ENCODE data around the gene SLC2A4RG. TPM values are rescaled to one million over a fixed set of nuclear protein-coding genes. Genes with fewer than 3 reads are reported as not detected.

SLC2A4RG gene, protein sequence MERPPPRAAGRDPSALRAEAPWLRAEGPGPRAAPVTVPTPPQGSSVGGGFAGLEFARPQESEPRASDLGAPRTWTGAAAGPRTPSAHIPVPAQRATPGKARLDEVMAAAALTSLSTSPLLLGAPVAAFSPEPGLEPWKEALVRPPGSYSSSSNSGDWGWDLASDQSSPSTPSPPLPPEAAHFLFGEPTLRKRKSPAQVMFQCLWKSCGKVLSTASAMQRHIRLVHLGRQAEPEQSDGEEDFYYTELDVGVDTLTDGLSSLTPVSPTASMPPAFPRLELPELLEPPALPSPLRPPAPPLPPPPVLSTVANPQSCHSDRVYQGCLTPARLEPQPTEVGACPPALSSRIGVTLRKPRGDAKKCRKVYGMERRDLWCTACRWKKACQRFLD
- total RNA-seq (2014; rRNA removed; shearing (Covaris generic)) = 88.0 and 97.9 TPM in 2 replicates

DNA sequence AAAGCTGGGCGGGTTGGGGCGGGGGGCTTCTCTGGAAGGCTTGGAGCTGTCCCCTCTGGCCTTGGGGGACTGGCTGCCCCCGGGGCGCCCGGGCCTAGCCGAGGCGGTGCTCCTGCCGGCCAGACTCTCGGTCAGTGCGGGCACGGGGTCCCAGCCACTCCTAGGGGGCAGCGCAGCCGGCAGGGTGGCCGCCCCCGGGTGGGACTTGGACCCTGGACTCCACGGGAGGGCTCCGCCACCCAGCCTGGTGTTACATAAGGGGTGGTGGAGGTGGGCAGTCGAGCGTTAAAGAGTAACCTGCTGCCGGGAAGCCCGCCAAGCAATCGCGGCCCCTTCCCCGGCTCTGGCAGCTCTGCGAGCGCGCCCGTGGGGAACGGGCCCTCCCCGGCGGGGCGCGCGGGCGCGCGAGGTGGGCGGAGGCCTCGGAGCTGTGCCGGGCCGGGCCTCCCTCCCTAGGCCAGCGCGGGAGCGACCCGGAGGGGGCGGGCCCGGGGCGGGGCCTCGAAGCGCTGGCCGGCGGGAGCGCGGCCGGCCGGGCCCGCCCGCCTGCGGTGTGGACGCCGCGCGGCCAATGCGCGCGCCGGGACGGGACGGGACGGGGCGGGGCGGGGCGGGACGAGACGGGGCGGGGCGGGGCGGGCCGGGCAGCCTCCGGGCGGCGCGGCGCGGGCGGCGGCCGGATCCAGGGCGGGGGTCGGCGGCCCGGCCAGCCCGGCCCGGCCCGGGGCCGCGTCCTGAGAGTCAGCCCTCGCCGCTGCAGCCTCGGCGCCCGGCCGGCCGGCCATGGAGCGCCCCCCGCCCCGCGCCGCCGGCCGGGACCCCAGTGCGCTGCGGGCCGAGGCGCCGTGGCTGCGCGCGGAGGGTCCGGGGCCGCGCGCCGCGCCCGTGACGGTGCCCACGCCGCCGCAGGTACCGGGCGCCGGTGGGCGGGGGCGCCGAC, at the start of gene SLC2A4RG:
TSS of gene SLC2A4RG (plus strand) at position 647 of the 940 bp plus-strand sequence. CDS start at position 784, 137 bp downstream.
- peak; percentile 28 for DNase-seq (ENCODE audit: low spot score)

GRCh38 chr20:63690003-63690897, 49.3 kb upstream of the SLC2A4RG start:
- no peak for DNase-seq (ENCODE audit: low spot score)

- no peak for DNase-seq (ENCODE audit: low spot score)
These were observed 48.5 kb upstream of the SLC2A4RG start for GRCh38 chr20:63690898-63691710.

DNA sequence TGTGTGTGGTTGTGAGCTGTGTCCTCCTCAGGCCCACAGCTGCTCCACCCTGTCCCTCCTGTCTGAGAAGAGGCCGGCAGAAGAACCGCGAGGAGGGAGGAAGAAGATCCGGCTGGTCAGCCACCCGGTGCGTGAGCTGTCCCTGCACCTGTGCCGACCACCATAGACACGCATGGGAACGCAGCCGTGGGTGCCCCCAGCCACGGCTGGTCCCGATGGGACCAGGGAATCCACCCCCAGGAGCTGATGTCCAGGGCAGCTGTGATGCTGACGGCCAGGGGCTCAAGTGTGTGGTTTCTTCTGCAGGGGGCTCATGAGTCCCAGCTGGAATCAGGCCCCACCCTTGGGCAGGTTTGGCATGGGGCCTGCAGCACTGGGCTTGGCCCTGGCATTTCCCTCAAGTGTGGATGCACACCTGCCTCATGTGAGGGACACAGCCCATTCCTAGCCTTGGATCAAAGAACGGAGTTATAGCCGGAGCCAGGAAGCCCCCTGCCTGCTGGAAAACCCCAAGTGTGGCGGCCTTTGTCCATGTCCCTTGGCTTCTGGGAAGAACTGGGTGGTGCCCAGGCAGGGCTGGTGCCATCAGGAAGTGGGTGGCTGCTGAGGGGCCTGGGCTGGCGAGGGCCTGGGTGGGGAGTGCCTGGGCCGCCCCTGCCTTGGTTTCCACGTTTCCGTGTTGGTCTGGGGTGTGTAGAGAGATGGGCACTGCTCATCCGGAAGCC, 47.7 kb upstream of the SLC2A4RG start:
- no peak for DNase-seq (ENCODE audit: low spot score)

DNA sequence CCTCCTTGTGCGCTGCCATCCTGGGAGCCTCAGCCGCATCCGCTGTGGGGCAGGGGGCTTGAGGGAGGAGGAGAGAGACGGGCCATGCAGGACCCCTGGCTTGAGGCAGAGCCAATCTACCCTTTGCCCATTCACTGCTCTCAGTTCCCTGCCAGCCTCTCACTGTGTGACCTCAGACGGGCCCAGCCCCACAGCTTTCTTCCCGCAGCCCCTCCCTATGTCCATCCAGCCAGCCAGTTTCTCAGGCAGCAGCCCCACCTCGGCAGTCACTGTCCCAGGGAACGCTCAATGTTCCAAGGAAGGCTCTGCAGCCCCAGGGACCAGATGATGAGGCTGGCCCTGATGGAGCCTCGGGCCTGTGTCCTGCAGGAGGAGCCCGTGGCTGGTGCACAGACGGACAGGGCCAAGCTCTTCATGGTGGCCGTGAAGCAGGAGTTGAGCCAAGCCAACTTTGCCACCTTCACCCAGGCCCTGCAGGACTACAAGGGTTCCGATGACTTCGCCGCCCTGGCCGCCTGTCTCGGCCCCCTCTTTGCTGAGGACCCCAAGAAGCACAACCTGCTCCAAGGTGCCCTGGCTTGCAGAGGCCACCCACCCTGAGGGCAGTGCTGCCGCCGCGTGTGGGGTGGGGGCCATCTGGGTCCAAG, 47.0 kb upstream of the SLC2A4RG start:
- peak; percentile 49 for DNase-seq (ENCODE audit: low spot score)

DNA sequence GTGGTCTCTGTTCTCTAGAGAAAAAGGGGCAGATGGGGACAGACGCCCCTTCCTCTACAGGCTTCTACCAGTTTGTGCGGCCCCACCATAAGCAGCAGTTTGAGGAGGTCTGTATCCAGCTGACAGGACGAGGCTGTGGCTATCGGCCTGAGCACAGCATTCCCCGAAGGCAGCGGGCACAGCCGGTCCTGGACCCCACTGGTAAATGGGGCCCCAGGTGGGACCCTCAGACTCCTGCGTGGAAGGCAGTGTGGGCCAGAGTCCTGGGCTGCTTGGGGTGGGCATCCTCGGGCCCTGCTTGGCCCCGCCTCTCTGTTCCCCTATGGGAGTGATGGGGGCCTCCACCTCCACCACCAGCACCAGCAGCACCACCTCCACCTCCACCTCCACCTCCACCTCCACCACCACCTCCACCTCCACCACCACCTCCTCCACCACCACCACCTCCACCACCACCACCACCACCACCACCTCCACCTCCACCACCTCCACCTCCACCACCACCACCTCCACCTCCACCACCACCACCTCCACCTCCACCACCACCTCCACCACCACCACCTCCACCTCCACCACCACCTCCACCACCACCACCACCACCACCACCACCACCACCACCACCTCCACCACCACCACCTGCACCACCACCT, 46.4 kb upstream of the SLC2A4RG start:
- no peak for DNase-seq (ENCODE audit: low spot score)

DNA sequence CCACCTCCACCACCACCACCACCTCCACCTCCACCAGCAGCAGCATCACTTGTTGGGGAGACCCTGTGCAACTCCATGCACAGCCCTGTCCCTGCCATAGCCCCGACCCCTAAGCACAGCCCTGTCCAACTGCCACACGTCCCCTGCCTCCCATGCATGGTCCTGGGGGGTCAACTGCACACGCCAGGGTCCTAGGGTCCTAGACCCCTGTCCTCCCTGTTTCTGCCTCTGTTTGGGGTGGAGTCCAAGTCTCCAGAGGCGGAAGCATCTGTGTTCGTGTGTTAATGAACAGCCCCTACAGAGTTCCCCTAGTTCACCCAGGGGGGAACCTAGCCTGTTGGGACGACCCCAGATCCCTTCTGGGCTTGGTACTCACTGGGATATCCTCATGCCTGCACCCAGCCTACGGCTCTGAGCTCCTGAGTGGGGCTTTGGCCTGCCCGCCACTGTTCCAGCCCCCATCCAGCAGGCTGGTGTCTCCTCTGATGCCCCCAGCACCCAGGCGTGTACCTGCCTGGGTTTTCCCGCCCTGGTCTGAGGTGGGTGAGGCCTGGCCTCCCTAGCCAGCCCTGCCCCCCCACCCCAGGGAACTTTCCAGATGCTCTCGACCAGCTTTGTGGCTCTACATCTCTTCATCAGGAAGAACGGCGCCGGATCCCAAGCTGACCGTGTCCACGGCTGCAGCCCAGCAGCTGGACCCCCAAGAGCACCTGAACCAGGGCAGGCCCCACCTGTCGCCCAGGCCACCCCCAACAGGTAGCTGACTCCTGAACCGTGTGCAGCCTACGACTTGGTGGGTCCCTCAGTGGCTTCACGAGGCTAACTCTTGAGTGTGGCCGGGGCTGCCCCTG, 45.6 kb upstream of the SLC2A4RG start:
- DNase-seq (ENCODE audit: low spot score) = no peak

- DNase-seq (ENCODE audit: low spot score) = no peak
These were observed 44.8 kb upstream of the SLC2A4RG start for GRCh38 chr20:63694584-63695423.

DNA sequence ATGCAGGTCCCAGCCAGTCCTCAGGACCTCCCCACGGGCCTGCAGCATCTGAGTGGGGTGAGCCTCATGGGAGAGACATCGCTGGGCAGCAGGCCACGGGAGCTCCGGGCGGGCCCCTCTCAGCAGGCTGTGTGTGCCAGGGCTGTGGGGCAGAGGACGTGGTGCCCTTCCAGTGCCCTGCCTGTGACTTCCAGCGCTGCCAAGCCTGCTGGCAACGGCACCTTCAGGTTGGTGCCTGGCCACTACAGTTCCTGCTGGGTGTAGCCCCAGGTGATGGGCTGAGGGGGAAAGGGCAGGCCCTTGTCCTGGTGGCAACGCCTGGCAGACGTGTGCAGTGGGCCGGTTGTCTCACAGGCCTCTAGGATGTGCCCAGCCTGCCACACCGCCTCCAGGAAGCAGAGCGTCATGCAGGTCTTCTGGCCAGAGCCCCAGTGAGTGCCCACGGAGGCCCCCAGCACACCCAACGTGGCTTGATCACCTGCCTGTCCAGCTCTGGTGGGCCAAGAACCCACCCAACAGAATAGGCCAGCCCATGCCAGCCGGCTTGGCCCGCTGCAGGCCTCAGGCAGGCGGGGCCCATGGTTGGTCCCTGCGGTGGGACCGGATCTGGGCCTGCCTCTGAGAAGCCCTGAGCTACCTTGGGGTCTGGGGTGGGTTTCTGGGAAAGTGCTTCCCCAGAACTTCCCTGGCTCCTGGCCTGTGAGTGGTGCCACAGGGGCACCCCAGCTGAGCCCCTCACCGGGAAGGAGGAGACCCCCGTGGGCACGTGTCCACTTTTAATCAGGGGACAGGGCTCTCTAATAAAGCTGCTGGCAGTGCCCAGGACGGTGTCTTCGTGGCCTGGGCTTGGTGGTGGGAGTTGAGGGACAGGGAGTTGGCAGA, 43.9 kb upstream of the SLC2A4RG start:
- no peak for DNase-seq (ENCODE audit: low spot score)

DNA sequence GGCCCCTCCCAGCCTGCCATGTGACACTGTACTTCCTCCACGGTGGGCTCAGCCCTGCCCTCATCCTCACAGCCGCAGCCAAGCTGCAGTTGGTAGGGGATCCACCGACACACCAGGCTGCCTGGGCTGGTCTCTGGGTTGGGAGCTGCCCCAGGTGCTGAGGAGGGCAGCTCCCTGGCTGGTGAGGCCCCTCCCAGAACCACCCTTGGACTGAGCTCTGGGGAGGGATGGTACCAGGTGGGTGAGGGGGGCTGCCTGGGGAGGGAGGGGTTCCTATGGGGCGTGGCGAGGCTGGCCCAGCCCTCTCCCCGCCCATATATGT, 43.3 kb upstream of the SLC2A4RG start:
- no peak for DNase-seq (ENCODE audit: low spot score)

GRCh38 chr20:63696628-63697356, 42.8 kb upstream of the SLC2A4RG start, which contains the start of gene TNFRSF6B:
Gene TNFRSF6B, plus strand, starts transcription at chr20:63696652. Its CDS starts 116 bp downstream, at chr20:63696768.
- no peak for DNase-seq (ENCODE audit: low spot score)

DNA sequence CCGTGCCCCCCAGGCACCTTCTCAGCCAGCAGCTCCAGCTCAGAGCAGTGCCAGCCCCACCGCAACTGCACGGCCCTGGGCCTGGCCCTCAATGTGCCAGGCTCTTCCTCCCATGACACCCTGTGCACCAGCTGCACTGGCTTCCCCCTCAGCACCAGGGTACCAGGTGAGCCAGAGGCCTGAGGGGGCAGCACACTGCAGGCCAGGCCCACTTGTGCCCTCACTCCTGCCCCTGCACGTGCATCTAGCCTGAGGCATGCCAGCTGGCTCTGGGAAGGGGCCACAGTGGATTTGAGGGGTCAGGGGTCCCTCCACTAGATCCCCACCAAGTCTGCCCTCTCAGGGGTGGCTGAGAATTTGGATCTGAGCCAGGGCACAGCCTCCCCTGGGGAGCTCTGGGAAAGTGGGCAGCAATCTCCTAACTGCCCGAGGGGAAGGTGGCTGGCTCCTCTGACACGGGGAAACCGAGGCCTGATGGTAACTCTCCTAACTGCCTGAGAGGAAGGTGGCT, 42.2 kb upstream of the SLC2A4RG start:
- no peak for DNase-seq (ENCODE audit: low spot score)

DNA sequence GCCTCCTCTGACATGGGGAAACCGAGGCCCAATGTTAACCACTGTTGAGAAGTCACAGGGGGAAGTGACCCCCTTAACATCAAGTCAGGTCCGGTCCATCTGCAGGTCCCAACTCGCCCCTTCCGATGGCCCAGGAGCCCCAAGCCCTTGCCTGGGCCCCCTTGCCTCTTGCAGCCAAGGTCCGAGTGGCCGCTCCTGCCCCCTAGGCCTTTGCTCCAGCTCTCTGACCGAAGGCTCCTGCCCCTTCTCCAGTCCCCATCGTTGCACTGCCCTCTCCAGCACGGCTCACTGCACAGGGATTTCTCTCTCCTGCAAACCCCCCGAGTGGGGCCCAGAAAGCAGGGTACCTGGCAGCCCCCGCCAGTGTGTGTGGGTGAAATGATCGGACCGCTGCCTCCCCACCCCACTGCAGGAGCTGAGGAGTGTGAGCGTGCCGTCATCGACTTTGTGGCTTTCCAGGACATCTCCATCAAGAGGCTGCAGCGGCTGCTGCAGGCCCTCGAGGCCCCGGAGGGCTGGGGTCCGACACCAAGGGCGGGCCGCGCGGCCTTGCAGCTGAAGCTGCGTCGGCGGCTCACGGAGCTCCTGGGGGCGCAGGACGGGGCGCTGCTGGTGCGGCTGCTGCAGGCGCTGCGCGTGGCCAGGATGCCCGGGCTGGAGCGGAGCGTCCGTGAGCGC, 41.6 kb upstream of the SLC2A4RG start:
- no peak for DNase-seq (ENCODE audit: low spot score)

DNA sequence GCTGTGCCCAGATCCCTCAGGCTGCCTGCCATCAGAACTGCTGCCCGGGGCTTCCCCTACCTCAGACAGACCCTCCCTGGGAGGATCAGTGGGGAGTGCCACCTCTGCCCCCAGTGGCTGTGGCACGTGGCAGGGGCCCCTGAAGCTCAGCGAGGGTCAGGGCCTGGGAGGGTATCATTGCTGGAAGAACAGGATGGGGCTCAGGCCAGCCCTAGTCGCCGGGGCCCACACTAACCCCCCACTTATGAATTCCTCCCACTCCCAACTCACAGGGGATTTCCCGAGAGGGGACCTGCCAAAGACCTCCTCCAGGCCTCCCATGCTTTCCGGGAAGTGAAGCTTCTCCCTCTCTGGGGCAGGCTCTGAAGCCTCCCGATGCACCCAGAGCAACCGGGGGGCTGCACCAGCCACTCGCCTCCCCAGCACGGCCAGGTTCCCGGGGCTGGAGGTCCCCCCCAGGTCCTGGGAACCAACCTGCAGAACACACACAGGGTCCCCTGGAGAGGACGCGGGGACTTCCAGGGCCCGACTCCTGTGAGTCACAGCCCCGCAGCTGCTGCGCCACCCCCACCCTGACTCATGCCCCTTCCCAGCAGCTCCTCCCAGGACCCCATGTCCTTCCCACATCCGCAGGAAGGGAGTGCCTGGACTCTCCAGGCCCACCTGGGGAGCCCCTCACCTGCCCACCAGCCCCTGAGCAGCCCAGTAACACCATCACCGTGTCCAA, 40.7 kb upstream of the SLC2A4RG start:
- peak; percentile 97 for DNase-seq (ENCODE audit: low spot score)

Measured in A172 (cell line).